Measurements from ENCODE around the gene MACROH2A2. TPM values are rescaled to one million over a fixed set of nuclear protein-coding genes. Genes with fewer than 3 reads are reported as not detected.

MACROH2A2 gene
- total and polyA plus RNA-seq, 3 donors from 2014 or later, result 31.0 to 72.3 (median 69.6) TPM

- Histone ChIP-seq H3K27me3 (no peaks in the 10 kb centered on the region), H3K9me3 (no peaks in the 10 kb centered on the region), H3K4me3 (no peak overlapping the region), H3K27ac (no peak overlapping the region), H3K4me1 (peaks cover under 1% of the 10 kb centered on the region), H3K36me3 (ENCODE audit: low read depth, missing control alignments) (no peaks in the 10 kb centered on the region)
- no peak for DNase-seq
- 94 to 97% methylated on average over 5 to 15 of the region's 15 CpGs for WGBS, 2 donors
- no peak for TF ChIP-seq CTCF (IDR thresholded peaks at IDR 0.05)
- no peak for TF ChIP-seq POLR2A (IDR thresholded peaks at IDR 0.05)
- intact Hi-C loops (cut with DNase I; ENCODE audit: low total_unique reads), result no loop called here
These were observed 74.2 kb downstream of the MACROH2A2 start for GRCh38 chr10:70126700-70127395.

- Histone ChIP-seq H3K36me3 (ENCODE audit: low read depth, missing control alignments) (no peaks in the 10 kb centered on the region), H3K4me1 (peaks cover 6% of the 10 kb centered on the region), H3K27ac (no peak overlapping the region), H3K4me3 (no peak overlapping the region), H3K9me3 (no peaks in the 10 kb centered on the region), H3K27me3 (no peaks in the 10 kb centered on the region)
- 66 to 90% methylated on average over 10 of the region's 10 CpGs for WGBS, 2 donors
- TF ChIP-seq CTCF (IDR thresholded peaks at IDR 0.05), result no peak
- no peak for TF ChIP-seq POLR2A (IDR thresholded peaks at IDR 0.05)
- no peak for DNase-seq
- intact Hi-C loops (cut with DNase I; ENCODE audit: low total_unique reads), result no loop called here
These were observed 78.4 kb downstream of the MACROH2A2 start for GRCh38 chr10:70130878-70131559.

GRCh38 chr10:70131560-70131937, 78.9 kb downstream of the MACROH2A2 start:
- Histone ChIP-seq H3K27me3 (no peaks in the 10 kb centered on the region), H3K9me3 (no peaks in the 10 kb centered on the region), H3K36me3 (ENCODE audit: low read depth, missing control alignments) (no peaks in the 10 kb centered on the region), H3K4me3 (no peak overlapping the region), H3K27ac (no peak overlapping the region), H3K4me1 (peaks cover 6% of the 10 kb centered on the region)
- intact Hi-C loops (cut with DNase I; ENCODE audit: low total_unique reads), result no loop called here
- TF ChIP-seq POLR2A (IDR thresholded peaks at IDR 0.05), result no peak
- no peak for TF ChIP-seq CTCF (IDR thresholded peaks at IDR 0.05)
- no peak for DNase-seq
- 80 to 93% methylated on average over 1 to 4 of the region's 4 CpGs for WGBS, 2 donors

- intact Hi-C loops (cut with DNase I; ENCODE audit: low total_unique reads), result no loop called here
- Histone ChIP-seq H3K36me3 (ENCODE audit: low read depth, missing control alignments) (no peaks in the 10 kb centered on the region), H3K27ac (peak within 1 kb of the TSS; percentile 39 to 71), H3K27me3 (no peaks in the 10 kb centered on the region), H3K4me1 (peaks cover 6% of the 10 kb centered on the region), H3K4me3 (peak within 1 kb of the TSS; percentile 64 to 84), H3K9me3 (no peaks in the 10 kb centered on the region)
- WGBS, 2 donors, result 6 to 9% methylated on average over 31 to 80 of the region's 80 CpGs
- TF ChIP-seq CTCF (IDR thresholded peaks at IDR 0.05), result no peak
- no peak for TF ChIP-seq POLR2A (IDR thresholded peaks at IDR 0.05)
- peak; percentile 77 for DNase-seq
These were observed 79.7 kb downstream of the MACROH2A2 start, which contains the start of gene AIFM2 for GRCh38 chr10:70132098-70133029. TSS of gene AIFM2 (minus strand) at chr10:70132825. CDS start at chr10:70124084, 8,741 bp downstream.

Data from testis (tissue), 3 donors.